Body of pancreas (tissue), 4 donors: Measurements from ENCODE around the gene RIN3.

Experiments
- CTCF ChIP-seq, 7 experiments: fragments of 450-650 bp in 4 of 7; fragments of 200-600 bp in 3 of 7; sonication (generic) in 3 of 7; IDR thresholded peaks; one replicate each; pipeline ENCODE4 v1.5.1; 2016 to 2019; ENCODE audit warnings: antibody characterized with exemption in 7 of 7
- POLR2A ChIP-seq, 3 donors: fragments of 450-650 bp; IDR thresholded peaks; one replicate each; pipeline ENCODE4 v1.6.1; 2016; ENCODE audit warnings: antibody characterized with exemption in 3 of 3, mild to moderate bottlenecking in 2 of 3

- peak; percentile 46 to 72 (median 66) for TF ChIP-seq CTCF (IDR thresholded peaks at IDR 0.05)
- no peak for TF ChIP-seq POLR2A (IDR thresholded peaks at IDR 0.05)
Observed at GRCh38 chr14:92690171-92691011, 176.8 kb downstream of the RIN3 start.
